ENCODE data around the gene EXOSC9. TPM values are rescaled to one million over a fixed set of nuclear protein-coding genes. Genes with fewer than 3 reads are reported as not detected.

The EXOSC9 gene
- total and polyA plus RNA-seq, 4 donors: 5.3 to 20.0 (median 10.0) TPM

DNA sequence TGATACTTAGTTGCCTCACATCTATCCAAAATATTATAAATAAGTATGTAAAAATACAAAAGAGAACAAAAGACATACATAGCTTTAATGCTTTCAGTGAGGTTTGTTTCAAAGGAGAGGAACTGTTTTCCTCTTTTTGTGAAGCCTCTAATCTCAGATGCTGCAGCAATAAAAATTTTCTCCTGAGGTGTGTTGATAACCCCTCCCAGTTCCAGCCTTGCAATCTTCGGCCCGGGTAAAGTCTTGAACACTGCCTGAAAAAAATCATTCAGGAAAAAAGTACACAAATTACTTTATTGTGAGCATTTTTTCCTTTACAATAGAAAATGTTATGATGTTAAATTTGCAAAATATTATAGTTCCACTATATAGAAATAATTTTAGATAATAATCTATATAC, 60.3 kb downstream of the EXOSC9 start:
- H3K27ac ChIP-seq (ENCODE audit: low read depth in 1 of 2, low read length in 2 of 2): no peak overlapping the region
- H3K9ac ChIP-seq (ENCODE audit: low read depth in 1 of 2, low read length in 2 of 2): no peak overlapping the region
- no peaks in the 10 kb centered on the region for H3K9me3 ChIP-seq (ENCODE audit: control insufficient read depth in 4 of 4, low read length in 3 of 4)
- H3K36me3 ChIP-seq (ENCODE audit: control insufficient read depth in 4 of 4, insufficient read depth in 3 of 4, low read depth in 1 of 4, low read length in 3 of 4): peaks cover 0 to 3% (median 2%) of the 10 kb centered on the region in 4 donors
- WGBS: 92% methylated on average over 2 of the region's 2 CpGs
- no peak overlapping the region for H3K4me3 ChIP-seq (ENCODE audit: low read depth in 1 of 3, low read length in 3 of 3)
- H3K27me3 ChIP-seq (ENCODE audit: control insufficient read depth in 4 of 4, insufficient read depth in 4 of 4, low read length in 3 of 4): no peaks in the 10 kb centered on the region
- DNase-seq (ENCODE audit: low spot score): no peak
- no peaks in the 10 kb centered on the region for H3K4me1 ChIP-seq (ENCODE audit: control insufficient read depth in 4 of 4, insufficient read depth in 4 of 4, low read length in 3 of 4)
- TF ChIP-seq GABPA (IDR thresholded peaks at IDR 0.05 in 1 of 2, conservative IDR thresholded peaks at IDR 0.05 in 1 of 2) (no peak), RXRA (IDR thresholded peaks at IDR 0.05) (no peak), EGR1 (IDR thresholded peaks at IDR 0.05; ENCODE audit: low read depth in 2 of 2) (no peak), RAD21 (IDR thresholded peaks at IDR 0.05) (no peak), TAF1 (conservative IDR thresholded peaks at IDR 0.05) (no peak), JUND (IDR thresholded peaks at IDR 0.05) (no peak)
- TF ChIP-seq, protein P1, sequence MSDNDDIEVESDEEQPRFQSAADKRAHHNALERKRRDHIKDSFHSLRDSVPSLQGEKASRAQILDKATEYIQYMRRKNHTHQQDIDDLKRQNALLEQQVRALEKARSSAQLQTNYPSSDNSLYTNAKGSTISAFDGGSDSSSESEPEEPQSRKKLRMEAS (IDR thresholded peaks at IDR 0.05): no peak
- TF ChIP-seq, protein P2, sequence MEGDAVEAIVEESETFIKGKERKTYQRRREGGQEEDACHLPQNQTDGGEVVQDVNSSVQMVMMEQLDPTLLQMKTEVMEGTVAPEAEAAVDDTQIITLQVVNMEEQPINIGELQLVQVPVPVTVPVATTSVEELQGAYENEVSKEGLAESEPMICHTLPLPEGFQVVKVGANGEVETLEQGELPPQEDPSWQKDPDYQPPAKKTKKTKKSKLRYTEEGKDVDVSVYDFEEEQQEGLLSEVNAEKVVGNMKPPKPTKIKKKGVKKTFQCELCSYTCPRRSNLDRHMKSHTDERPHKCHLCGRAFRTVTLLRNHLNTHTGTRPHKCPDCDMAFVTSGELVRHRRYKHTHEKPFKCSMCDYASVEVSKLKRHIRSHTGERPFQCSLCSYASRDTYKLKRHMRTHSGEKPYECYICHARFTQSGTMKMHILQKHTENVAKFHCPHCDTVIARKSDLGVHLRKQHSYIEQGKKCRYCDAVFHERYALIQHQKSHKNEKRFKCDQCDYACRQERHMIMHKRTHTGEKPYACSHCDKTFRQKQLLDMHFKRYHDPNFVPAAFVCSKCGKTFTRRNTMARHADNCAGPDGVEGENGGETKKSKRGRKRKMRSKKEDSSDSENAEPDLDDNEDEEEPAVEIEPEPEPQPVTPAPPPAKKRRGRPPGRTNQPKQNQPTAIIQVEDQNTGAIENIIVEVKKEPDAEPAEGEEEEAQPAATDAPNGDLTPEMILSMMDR (IDR thresholded peaks at IDR 0.05; ENCODE audit: low read depth, low read length, missing input control): no peak

DNA sequence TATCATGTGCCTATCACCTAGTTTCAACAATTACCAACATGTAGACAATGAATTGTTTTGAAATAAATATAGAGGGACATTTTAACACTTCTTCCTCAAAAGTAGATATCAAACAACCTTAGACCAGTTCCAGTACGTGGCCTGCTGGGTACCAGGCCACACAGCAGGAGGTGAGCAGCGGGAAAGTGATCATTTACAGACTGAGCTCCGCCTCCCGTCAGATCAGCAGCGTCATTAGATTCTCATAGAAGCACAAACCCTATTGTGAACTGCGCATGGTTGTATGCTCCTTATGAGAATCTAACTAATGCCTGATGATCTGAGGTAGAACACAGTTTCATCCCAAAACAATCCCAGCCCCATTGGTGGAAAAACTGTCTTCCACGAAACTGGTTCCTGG, 62.7 kb downstream of the EXOSC9 start:
- Histone ChIP-seq H3K9me3 (ENCODE audit: control insufficient read depth in 4 of 4, low read length in 3 of 4) (no peaks in the 10 kb centered on the region), H3K27me3 (ENCODE audit: control insufficient read depth in 4 of 4, insufficient read depth in 4 of 4, low read length in 3 of 4) (no peaks in the 10 kb centered on the region), H3K9ac (ENCODE audit: low read depth in 1 of 2, low read length in 2 of 2) (no peak overlapping the region), H3K36me3 (ENCODE audit: control insufficient read depth in 4 of 4, insufficient read depth in 3 of 4, low read depth in 1 of 4, low read length in 3 of 4) (peaks cover 0 to 5% (median 3%) of the 10 kb centered on the region in 4 donors), H3K4me3 (ENCODE audit: low read depth in 1 of 3, low read length in 3 of 3) (no peak overlapping the region), H3K4me1 (ENCODE audit: control insufficient read depth in 4 of 4, insufficient read depth in 4 of 4, low read length in 3 of 4) (peaks cover 0 to 1% (median 0%) of the 10 kb centered on the region in 4 donors), H3K27ac (ENCODE audit: low read depth in 1 of 2, low read length in 2 of 2) (no peak overlapping the region)
- 92% methylated on average over 7 of the region's 7 CpGs for WGBS
- DNase-seq (ENCODE audit: low spot score): no peak
- TF ChIP-seq NR2F2 (IDR thresholded peaks at IDR 0.05) (no peak), YY1 (IDR thresholded peaks at IDR 0.05) (no peak), RAD21 (IDR thresholded peaks at IDR 0.05) (no peak), JUND (IDR thresholded peaks at IDR 0.05) (no peak), HNF4G (IDR thresholded peaks at IDR 0.05) (no peak), SP1 (IDR thresholded peaks at IDR 0.05) (no peak), FOXA2 (IDR thresholded peaks at IDR 0.05) (no peak), TAF1 (conservative IDR thresholded peaks at IDR 0.05) (no peak), HNF4A (conservative IDR thresholded peaks at IDR 0.05) (no peak)
- TF ChIP-seq, protein P1 (IDR thresholded peaks at IDR 0.05): no peak
- TF ChIP-seq, protein P3, sequence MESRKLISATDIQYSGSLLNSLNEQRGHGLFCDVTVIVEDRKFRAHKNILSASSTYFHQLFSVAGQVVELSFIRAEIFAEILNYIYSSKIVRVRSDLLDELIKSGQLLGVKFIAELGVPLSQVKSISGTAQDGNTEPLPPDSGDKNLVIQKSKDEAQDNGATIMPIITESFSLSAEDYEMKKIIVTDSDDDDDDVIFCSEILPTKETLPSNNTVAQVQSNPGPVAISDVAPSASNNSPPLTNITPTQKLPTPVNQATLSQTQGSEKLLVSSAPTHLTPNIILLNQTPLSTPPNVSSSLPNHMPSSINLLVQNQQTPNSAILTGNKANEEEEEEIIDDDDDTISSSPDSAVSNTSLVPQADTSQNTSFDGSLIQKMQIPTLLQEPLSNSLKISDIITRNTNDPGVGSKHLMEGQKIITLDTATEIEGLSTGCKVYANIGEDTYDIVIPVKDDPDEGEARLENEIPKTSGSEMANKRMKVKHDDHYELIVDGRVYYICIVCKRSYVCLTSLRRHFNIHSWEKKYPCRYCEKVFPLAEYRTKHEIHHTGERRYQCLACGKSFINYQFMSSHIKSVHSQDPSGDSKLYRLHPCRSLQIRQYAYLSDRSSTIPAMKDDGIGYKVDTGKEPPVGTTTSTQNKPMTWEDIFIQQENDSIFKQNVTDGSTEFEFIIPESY (IDR thresholded peaks at IDR 0.05): no peak
- TF ChIP-seq, protein P4, sequence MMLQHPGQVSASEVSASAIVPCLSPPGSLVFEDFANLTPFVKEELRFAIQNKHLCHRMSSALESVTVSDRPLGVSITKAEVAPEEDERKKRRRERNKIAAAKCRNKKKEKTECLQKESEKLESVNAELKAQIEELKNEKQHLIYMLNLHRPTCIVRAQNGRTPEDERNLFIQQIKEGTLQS (IDR thresholded peaks at IDR 0.05): no peak
- TF ChIP-seq, protein P5, sequence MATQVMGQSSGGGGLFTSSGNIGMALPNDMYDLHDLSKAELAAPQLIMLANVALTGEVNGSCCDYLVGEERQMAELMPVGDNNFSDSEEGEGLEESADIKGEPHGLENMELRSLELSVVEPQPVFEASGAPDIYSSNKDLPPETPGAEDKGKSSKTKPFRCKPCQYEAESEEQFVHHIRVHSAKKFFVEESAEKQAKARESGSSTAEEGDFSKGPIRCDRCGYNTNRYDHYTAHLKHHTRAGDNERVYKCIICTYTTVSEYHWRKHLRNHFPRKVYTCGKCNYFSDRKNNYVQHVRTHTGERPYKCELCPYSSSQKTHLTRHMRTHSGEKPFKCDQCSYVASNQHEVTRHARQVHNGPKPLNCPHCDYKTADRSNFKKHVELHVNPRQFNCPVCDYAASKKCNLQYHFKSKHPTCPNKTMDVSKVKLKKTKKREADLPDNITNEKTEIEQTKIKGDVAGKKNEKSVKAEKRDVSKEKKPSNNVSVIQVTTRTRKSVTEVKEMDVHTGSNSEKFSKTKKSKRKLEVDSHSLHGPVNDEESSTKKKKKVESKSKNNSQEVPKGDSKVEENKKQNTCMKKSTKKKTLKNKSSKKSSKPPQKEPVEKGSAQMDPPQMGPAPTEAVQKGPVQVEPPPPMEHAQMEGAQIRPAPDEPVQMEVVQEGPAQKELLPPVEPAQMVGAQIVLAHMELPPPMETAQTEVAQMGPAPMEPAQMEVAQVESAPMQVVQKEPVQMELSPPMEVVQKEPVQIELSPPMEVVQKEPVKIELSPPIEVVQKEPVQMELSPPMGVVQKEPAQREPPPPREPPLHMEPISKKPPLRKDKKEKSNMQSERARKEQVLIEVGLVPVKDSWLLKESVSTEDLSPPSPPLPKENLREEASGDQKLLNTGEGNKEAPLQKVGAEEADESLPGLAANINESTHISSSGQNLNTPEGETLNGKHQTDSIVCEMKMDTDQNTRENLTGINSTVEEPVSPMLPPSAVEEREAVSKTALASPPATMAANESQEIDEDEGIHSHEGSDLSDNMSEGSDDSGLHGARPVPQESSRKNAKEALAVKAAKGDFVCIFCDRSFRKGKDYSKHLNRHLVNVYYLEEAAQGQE (IDR thresholded peaks at IDR 0.05): no peak
- TF ChIP-seq, protein P2 (IDR thresholded peaks at IDR 0.05; ENCODE audit: low read depth, low read length, missing input control): no peak
